PFSK-1 (cell line): ENCODE data around the gene VWF.

ENCODE experiments used
- FOXP2 ChIP-seq: optimal IDR thresholded peaks from 2 replicates; pipeline ENCODE3; 2011; ENCODE audit warnings: borderline replicate concordance, control low read depth, inconsistent platforms; ENCODE audit not compliant: insufficient read depth; ENCODE audit errors: extremely low read length, extremely low read depth
- POLR2AphosphoS5 ChIP-seq: IDR thresholded peaks from 2 replicates; pipeline ENCODE4 v1.6.1; 2012; ENCODE audit warnings: low read depth, mild to moderate bottlenecking, control low read depth, low read length, moderate library complexity
- REST ChIP-seq, 2 experiments: IDR thresholded peaks; 2 replicates each; pipeline versions ENCODE4 v1.6.1 to v1.8.0; 2011 to 2012; ENCODE audit warnings: low read depth in 2 of 2, low read length in 2 of 2, control low read depth in 1 of 2, inconsistent platforms in 1 of 2, mild to moderate bottlenecking in 1 of 2, moderate library complexity in 1 of 2; ENCODE audit not compliant: insufficient read depth in 1 of 2
- SIN3A ChIP-seq: IDR thresholded peaks from 2 replicates; pipeline ENCODE4 v1.6.1; 2012; ENCODE audit warnings: mild to moderate bottlenecking, low read length, moderate library complexity, borderline replicate concordance; ENCODE audit not compliant: insufficient read depth
- TAF1 ChIP-seq: IDR thresholded peaks from 2 replicates; pipeline ENCODE4 v1.6.1; 2012; ENCODE audit warnings: low read length, control low read depth, borderline replicate concordance; ENCODE audit not compliant: insufficient read depth

The VWF gene

DNA sequence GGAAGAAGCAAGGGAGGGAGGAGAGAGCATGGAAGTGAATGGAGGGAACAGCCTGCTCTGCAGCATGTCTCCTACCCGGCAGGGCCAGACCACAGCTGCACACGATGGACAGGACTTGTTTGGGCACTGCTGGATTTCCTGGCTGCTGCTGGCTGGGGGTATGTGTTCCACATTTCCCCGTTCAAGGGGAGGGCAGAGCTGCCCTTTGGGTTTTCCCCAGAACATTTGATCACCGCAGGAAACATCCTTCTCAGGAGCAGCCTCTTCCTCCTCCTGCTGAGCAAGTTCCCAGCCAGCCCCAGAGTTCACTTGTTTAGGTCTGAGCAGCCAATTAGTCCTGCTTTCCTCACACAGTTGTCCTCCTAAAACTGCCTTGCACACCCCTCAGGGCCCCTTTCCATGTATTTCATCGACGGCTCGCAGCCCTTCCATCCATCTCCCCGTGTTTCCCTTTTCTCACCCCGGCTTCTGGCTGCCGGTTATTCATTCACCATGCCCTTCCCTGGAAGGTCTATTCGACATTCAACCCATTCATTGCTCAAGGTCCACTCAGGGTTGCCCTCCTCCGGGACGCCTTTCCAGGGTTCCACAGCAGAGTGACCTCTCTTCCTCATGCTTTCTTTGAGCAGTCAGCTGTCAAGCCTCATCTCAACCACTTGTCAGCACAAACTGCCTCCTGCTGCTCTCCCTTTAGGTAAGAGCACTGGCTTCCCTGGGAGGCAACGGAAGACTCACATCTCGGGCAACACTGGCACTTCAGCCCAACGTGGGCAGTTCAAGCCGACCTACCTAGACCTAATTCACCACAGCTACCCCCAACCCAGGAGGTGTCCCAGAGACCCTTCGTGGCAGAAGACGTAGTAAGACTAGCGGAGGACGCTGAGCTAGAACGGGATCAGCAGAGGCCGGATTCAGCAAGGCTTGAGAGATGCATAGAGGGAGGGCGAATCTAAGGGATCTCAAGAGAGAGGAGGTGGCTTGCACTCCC lies 159.3 kb downstream of the VWF start:
- TF ChIP-seq FOXP2 = no peak
- TF ChIP-seq TAF1 = no peak
- no peak for TF ChIP-seq SIN3A
- no peak for TF ChIP-seq REST (IDR thresholded peaks at IDR 0.05; ENCODE audit: insufficient read depth in 1 of 2, low read depth in 2 of 2, low read length in 2 of 2)
- no peak for TF ChIP-seq POLR2AphosphoS5

DNA sequence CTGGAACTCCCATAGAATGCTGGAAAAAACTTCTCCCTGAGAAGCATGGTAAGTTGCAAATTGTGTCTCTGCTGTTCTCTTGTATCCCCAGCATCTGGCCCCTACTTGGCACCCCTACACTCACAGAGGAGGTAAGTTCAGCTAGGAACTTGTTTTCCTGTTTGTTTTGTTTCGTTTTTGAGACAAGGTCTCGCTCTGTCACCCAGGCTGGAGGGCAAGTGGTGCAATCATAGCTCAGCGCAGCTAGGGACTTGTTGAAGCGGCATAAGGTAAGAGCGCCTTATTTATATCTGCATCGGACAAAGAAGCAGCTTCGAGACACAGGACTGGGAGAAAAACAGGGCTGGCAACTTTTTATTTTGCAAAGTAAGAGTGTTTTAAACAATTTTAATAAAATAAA lies 161.0 kb downstream of the VWF start:
- TF ChIP-seq TAF1 (no peak), REST (IDR thresholded peaks at IDR 0.05; ENCODE audit: insufficient read depth in 1 of 2, low read depth in 2 of 2, low read length in 2 of 2) (no peak), POLR2AphosphoS5 (no peak), SIN3A (no peak), FOXP2 (no peak)

- TF ChIP-seq REST (IDR thresholded peaks at IDR 0.05; ENCODE audit: insufficient read depth in 1 of 2, low read depth in 2 of 2, low read length in 2 of 2) (no peak), SIN3A (no peak), TAF1 (no peak), FOXP2 (no peak), POLR2AphosphoS5 (no peak)
Observed at GRCh38 chr12:5960783-5961182, 163.7 kb downstream of the VWF start.

GRCh38 chr12:5956987-5957386 lies 167.5 kb downstream of the VWF start:
- TF ChIP-seq REST (IDR thresholded peaks at IDR 0.05; ENCODE audit: insufficient read depth in 1 of 2, low read depth in 2 of 2, low read length in 2 of 2) = no peak
- no peak for TF ChIP-seq FOXP2
- no peak for TF ChIP-seq SIN3A
- TF ChIP-seq POLR2AphosphoS5 = no peak
- no peak for TF ChIP-seq TAF1
